Panc1 (cell line): ENCODE measurements around the gene APOB.

Experiments used
- POLR2AphosphoS5 ChIP-seq: IDR thresholded peaks from 2 replicates; pipeline ENCODE4 v1.6.1; 2012; ENCODE audit warnings: mild to moderate bottlenecking, low read depth, low read length, moderate library complexity
- TCF7L2 ChIP-seq: IDR thresholded peaks from 2 replicates; pipeline ENCODE4 v1.6.1; 2011; ENCODE audit warnings: mild to moderate bottlenecking, low read depth, low read length, inconsistent platforms
- TF ChIP-seq, protein P1 (sequence below): fragments of 450-650 bp; IDR thresholded peaks from 2 replicates; pipeline ENCODE4 v1.5.1; 2017; ENCODE audit warnings: mild to moderate bottlenecking
- TF ChIP-seq, protein P2 (sequence below), 2 experiments: IDR thresholded peaks; 2 replicates each; pipeline ENCODE4 v1.6.1; 2011 to 2012; ENCODE audit warnings: low read depth in 2 of 2, control low read depth in 1 of 2, low read length in 1 of 2, mild to moderate bottlenecking in 1 of 2, moderate library complexity in 1 of 2; ENCODE audit not compliant: insufficient read depth in 1 of 2

DNA sequence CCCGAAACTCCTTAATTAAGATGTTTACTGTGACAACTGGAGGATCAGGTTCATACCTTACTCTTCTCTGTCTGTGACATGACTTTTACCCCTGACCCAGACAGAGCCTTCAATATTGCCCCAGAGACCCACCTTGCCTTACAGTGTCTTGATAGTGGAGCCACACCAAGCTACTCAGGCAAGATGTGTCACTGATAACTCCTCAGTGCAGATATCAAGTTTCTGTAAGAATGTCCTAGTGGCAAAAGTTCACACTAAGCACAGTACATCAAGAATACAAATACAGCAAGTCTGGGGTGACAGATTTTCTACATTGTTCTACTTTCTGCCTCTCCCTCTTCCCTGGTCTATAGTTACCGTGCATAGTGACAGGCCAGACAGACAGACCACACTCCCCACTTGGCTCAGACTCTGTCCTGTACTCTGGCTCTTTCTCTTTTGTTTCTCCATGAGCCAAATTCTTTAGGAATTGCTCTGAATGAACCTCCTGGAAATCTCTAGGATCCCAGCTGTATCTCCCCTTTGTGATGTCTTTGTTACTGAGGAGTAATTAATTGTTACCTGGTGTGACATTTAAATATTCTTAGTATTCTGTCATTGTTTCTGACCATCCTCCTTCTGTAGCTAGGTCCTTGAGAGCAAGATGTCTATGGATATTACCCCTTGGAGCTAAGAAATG lies 24.1 kb upstream of the APOB start:
- TF ChIP-seq, protein P1, sequence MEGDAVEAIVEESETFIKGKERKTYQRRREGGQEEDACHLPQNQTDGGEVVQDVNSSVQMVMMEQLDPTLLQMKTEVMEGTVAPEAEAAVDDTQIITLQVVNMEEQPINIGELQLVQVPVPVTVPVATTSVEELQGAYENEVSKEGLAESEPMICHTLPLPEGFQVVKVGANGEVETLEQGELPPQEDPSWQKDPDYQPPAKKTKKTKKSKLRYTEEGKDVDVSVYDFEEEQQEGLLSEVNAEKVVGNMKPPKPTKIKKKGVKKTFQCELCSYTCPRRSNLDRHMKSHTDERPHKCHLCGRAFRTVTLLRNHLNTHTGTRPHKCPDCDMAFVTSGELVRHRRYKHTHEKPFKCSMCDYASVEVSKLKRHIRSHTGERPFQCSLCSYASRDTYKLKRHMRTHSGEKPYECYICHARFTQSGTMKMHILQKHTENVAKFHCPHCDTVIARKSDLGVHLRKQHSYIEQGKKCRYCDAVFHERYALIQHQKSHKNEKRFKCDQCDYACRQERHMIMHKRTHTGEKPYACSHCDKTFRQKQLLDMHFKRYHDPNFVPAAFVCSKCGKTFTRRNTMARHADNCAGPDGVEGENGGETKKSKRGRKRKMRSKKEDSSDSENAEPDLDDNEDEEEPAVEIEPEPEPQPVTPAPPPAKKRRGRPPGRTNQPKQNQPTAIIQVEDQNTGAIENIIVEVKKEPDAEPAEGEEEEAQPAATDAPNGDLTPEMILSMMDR = no peak
- TF ChIP-seq POLR2AphosphoS5 = no peak
- TF ChIP-seq TCF7L2 = no peak
- TF ChIP-seq, protein P2, sequence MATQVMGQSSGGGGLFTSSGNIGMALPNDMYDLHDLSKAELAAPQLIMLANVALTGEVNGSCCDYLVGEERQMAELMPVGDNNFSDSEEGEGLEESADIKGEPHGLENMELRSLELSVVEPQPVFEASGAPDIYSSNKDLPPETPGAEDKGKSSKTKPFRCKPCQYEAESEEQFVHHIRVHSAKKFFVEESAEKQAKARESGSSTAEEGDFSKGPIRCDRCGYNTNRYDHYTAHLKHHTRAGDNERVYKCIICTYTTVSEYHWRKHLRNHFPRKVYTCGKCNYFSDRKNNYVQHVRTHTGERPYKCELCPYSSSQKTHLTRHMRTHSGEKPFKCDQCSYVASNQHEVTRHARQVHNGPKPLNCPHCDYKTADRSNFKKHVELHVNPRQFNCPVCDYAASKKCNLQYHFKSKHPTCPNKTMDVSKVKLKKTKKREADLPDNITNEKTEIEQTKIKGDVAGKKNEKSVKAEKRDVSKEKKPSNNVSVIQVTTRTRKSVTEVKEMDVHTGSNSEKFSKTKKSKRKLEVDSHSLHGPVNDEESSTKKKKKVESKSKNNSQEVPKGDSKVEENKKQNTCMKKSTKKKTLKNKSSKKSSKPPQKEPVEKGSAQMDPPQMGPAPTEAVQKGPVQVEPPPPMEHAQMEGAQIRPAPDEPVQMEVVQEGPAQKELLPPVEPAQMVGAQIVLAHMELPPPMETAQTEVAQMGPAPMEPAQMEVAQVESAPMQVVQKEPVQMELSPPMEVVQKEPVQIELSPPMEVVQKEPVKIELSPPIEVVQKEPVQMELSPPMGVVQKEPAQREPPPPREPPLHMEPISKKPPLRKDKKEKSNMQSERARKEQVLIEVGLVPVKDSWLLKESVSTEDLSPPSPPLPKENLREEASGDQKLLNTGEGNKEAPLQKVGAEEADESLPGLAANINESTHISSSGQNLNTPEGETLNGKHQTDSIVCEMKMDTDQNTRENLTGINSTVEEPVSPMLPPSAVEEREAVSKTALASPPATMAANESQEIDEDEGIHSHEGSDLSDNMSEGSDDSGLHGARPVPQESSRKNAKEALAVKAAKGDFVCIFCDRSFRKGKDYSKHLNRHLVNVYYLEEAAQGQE (IDR thresholded peaks at IDR 0.05; ENCODE audit: insufficient read depth in 1 of 2, low read depth in 2 of 2, low read length in 1 of 2) = no peak
